ENCODE data around the gene GEMIN2.
"Not testable (repeated sequence)": the region's sequence is repeated elsewhere in the genome, so short reads cannot be mapped to it uniquely, and the experiment has no call there.

Gene GEMIN2, protein sequence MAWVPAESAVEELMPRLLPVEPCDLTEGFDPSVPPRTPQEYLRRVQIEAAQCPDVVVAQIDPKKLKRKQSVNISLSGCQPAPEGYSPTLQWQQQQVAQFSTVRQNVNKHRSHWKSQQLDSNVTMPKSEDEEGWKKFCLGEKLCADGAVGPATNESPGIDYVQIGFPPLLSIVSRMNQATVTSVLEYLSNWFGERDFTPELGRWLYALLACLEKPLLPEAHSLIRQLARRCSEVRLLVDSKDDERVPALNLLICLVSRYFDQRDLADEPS

DNA sequence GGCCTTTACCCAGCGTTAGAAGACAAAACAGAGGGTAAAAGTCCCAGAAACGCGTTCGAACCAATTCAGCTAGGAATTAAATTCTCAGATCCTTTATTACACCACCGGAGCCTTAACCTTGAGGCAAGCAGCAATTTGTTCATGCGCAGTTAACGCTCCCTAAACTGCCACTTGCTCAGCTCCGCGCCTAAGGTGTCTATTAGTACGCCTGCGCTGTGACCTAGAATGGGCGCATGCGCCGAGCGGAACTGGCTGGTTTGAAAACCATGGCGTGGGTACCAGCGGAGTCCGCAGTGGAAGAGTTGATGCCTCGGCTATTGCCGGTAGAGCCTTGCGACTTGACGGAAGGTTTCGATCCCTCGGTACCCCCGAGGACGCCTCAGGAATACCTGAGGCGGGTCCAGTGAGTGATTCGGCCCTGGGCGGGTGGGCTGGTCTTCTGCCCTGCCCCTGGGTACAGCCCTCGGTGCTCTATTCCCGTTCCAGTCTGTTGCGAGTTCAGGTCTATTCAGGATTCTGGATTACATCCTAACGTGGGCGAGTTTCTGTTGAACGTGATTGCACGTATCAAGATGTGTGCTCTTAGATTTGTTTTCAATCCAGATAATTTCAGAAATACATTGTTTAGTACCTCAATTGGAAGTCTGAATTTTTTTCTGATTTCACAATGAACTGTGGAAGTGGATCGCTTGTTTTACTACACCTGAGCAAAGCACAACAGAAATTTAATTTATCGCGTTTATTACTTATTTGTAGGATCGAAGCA lies at the start of gene GEMIN2:
GEMIN2 (plus strand) TSS at position 251 of the 766 bp plus-strand sequence; CDS start at position 267, 16 bp downstream.
- peaks cover 13% of the 10 kb centered on the region for H3K79me2 ChIP-seq (ENCODE audit: insufficient read depth, low read length)
- peak within 1 kb of the TSS; percentile 84 for H3K4me2 ChIP-seq (ENCODE audit: low read length)
- H3K36me3 ChIP-seq (ENCODE audit: insufficient read depth, low read length): peaks cover 28% of the 10 kb centered on the region
- no peaks in the 10 kb centered on the region for H4K20me1 ChIP-seq (ENCODE audit: insufficient read depth, low read length)
- H3K9me2 ChIP-seq (ENCODE audit: low read depth, low read length): no peaks in the 10 kb centered on the region
- no peaks in the 10 kb centered on the region for H3F3A ChIP-seq (ENCODE audit: insufficient read depth, low read length)
- H3K4me1 ChIP-seq (ENCODE audit: insufficient read depth, low read length, severe bottlenecking): peaks cover 46% of the 10 kb centered on the region
- peak within 1 kb of the TSS; percentile 81 for H3K4me3 ChIP-seq (ENCODE audit: low read depth, low read length, poor library complexity, severe bottlenecking)
- no peaks in the 10 kb centered on the region for H3K27me3 ChIP-seq (ENCODE audit: insufficient read depth, low read length)
- no peaks in the 10 kb centered on the region for H3K9me3 ChIP-seq (ENCODE audit: low read length)
- TF ChIP-seq, protein P1, sequence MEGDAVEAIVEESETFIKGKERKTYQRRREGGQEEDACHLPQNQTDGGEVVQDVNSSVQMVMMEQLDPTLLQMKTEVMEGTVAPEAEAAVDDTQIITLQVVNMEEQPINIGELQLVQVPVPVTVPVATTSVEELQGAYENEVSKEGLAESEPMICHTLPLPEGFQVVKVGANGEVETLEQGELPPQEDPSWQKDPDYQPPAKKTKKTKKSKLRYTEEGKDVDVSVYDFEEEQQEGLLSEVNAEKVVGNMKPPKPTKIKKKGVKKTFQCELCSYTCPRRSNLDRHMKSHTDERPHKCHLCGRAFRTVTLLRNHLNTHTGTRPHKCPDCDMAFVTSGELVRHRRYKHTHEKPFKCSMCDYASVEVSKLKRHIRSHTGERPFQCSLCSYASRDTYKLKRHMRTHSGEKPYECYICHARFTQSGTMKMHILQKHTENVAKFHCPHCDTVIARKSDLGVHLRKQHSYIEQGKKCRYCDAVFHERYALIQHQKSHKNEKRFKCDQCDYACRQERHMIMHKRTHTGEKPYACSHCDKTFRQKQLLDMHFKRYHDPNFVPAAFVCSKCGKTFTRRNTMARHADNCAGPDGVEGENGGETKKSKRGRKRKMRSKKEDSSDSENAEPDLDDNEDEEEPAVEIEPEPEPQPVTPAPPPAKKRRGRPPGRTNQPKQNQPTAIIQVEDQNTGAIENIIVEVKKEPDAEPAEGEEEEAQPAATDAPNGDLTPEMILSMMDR (IDR thresholded peaks at IDR 0.05; ENCODE audit: low read length): no peak
- no peak for TF ChIP-seq EZH2 (IDR thresholded peaks at IDR 0.05; ENCODE audit: borderline replicate concordance, low read length)
- H3K27ac ChIP-seq (ENCODE audit: low read depth, low read length, poor library complexity, severe bottlenecking): peak within 1 kb of the TSS; percentile 86
- peak within 1 kb of the TSS; percentile 82 for H3K9ac ChIP-seq (ENCODE audit: low read length)
- peak within 1 kb of the TSS; percentile 68 for H2AFZ ChIP-seq (ENCODE audit: low read length)

DNA sequence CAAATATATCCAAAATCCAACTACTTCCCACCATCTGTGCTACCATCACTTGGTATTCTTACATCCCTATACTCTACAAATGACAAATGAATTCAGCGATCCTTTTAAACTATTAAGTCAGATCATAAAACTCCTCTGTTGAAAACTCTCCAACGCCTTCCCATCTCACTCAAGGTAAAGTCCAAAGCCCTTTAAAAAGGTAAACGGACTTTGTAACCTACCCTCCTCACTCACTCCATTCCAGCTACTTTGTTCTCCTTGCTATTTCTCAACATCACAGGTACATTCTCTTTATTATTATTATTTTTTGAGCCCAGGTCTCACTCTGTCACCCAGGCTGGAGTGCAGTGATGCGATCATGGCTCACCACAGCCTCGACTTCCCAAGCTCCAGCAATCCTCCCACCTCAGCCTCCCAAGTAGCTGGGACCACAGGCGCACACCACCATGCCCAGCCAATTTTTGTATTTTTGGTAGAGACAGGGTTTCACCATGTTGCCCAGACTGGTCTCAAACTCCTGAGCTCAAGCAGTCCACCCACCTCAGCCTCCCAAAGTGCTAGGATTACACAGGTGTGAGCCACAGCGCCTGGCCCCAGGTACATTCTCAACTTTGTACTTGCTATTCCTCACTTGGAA lies 44.8 kb upstream of the GEMIN2 start:
- not testable (repeated sequence) for H3K4me3 ChIP-seq (ENCODE audit: low read depth, low read length, poor library complexity, severe bottlenecking); H3K4me2 ChIP-seq (ENCODE audit: low read length); H3F3A ChIP-seq (ENCODE audit: insufficient read depth, low read length); H3K9me3 ChIP-seq (ENCODE audit: low read length); H2AFZ ChIP-seq (ENCODE audit: low read length); H4K20me1 ChIP-seq (ENCODE audit: insufficient read depth, low read length); H3K79me2 ChIP-seq (ENCODE audit: insufficient read depth, low read length); H3K9me2 ChIP-seq (ENCODE audit: low read depth, low read length); H3K4me1 ChIP-seq (ENCODE audit: insufficient read depth, low read length, severe bottlenecking); H3K27me3 ChIP-seq (ENCODE audit: insufficient read depth, low read length); H3K9ac ChIP-seq (ENCODE audit: low read length); H3K27ac ChIP-seq (ENCODE audit: low read depth, low read length, poor library complexity, severe bottlenecking)
- peaks cover 36% of the 10 kb centered on the region for H3K36me3 ChIP-seq (ENCODE audit: insufficient read depth, low read length)

GRCh38 chr14:39069923-39070322 lies 44.2 kb upstream of the GEMIN2 start:
- H3F3A ChIP-seq (ENCODE audit: insufficient read depth, low read length): no peaks in the 10 kb centered on the region
- no peaks in the 10 kb centered on the region for H3K9me3 ChIP-seq (ENCODE audit: low read length)

More at GRCh38 chr14:39069923-39070322, 44.2 kb upstream of the GEMIN2 start:
- no peaks in the 10 kb centered on the region for H3K4me1 ChIP-seq (ENCODE audit: insufficient read depth, low read length, severe bottlenecking)
- TF ChIP-seq EZH2 (IDR thresholded peaks at IDR 0.05; ENCODE audit: borderline replicate concordance, low read length): no peak
- TF ChIP-seq, protein P1 (IDR thresholded peaks at IDR 0.05; ENCODE audit: low read length): no peak
- peaks cover 31% of the 10 kb centered on the region for H3K36me3 ChIP-seq (ENCODE audit: insufficient read depth, low read length)
- no peak overlapping the region for H3K9ac ChIP-seq (ENCODE audit: low read length)
- H2AFZ ChIP-seq (ENCODE audit: low read length): no peak overlapping the region
- H3K9me2 ChIP-seq (ENCODE audit: low read depth, low read length): no peaks in the 10 kb centered on the region
- no peaks in the 10 kb centered on the region for H3K27me3 ChIP-seq (ENCODE audit: insufficient read depth, low read length)
- no peaks in the 10 kb centered on the region for H3K79me2 ChIP-seq (ENCODE audit: insufficient read depth, low read length)
- H3K4me2 ChIP-seq (ENCODE audit: low read length): no peak overlapping the region
- H4K20me1 ChIP-seq (ENCODE audit: insufficient read depth, low read length): no peaks in the 10 kb centered on the region
- H3K27ac ChIP-seq (ENCODE audit: low read depth, low read length, poor library complexity, severe bottlenecking): no peak overlapping the region
- no peak overlapping the region for H3K4me3 ChIP-seq (ENCODE audit: low read depth, low read length, poor library complexity, severe bottlenecking)

All from OCI-LY1 (cell line).